Skeletal muscle cell (primary cell): Measurements from ENCODE around the gene CST9L.

ENCODE experiments used
- DNase-seq: peaks from one replicate; pipeline ENCODE4 v3.0.0-alpha.2; 2010; ENCODE audit warnings: low read depth
- H3K4me3 ChIP-seq: 2 replicates; pipeline ENCODE4 v1.5.1; 2011; ENCODE audit warnings: low read depth, mild to moderate bottlenecking, control low read depth, low read length, moderate library complexity

Gene CST9L

GRCh38 chr20:23517719-23518118 lies 50.6 kb downstream of the CST9L start:
- no peak overlapping the region for H3K4me3 ChIP-seq
- DNase-seq, result no peak

DNA sequence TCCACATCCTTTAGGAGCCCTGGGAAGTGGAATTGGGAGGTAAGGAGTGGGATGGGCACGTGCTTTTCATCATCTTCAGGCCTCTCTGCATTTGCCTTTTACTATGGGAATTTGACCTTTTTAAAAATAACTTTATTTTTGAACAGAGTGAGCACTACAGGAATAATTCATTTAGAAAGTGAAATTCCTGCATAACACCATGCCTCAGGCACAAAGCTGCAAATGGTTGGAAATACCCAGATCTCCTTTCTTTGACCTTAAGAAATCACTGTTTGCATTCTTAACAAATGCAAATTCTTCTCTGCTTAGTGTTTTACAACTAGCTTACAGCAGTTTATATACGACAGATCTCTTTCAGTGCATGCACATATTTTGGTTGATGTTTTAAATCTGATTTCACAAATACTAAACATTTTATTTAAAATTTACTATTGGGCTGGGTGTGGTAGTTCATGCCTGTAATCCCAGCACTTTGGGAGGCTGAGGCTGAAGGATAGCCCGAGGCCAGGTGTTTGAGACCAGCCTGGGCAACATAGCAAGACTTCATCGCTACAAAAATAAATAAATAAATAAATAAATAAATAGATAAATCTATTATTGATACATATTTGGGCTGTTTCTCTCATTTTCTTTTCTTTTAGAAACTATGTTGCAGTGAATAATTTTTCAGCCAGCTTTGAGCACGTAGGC lies 52.9 kb downstream of the CST9L start:
- no peak for DNase-seq
- no peak overlapping the region for H3K4me3 ChIP-seq

DNA sequence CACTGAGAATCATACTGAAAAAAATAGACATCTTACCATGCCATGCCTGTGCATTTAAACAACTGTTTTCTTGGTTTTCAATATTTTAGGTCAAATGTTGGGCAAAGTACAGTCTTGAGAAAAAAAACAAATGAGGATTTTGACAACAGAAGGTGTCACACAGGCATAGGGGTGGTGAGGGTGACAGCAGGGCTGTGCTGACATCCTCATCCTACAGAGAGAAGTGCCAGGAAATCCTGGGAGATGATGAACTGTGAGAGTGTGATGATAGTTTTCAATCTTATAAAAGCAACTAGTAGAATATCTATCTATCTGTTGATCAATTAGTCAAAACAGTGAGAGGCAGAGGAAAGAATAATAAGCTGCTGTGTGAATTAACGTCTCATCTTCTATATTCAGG lies 53.4 kb downstream of the CST9L start:
- DNase-seq, result no peak
- no peak overlapping the region for H3K4me3 ChIP-seq
